Right lobe of liver (tissue), 4 donors: ENCODE measurements around the gene CDH1.

Experiments used
- POLR2A ChIP-seq: fragments of 450-650 bp; IDR thresholded peaks from one replicate; pipeline ENCODE4 v1.6.1; 2017; ENCODE audit warnings: antibody characterized with exemption, mild to moderate bottlenecking
- TF ChIP-seq, protein P1 (sequence below), 4 donors: fragments of 200-600 bp in 3 of 4; fragments of 450-650 bp in 1 of 4; IDR thresholded peaks; one replicate each; pipeline versions ENCODE4 v1.5.1 to v1.8.0; 2016 to 2022; ENCODE audit warnings: antibody characterized with exemption in 4 of 4, mild to moderate bottlenecking in 2 of 4
- donor health status: DM: no; HTN: no; CAD: no.
- donor health status: DM: no; HTN: no; CAD: no.
- donor health status: DM: no; HTN: yes; CAD: no.

DNA sequence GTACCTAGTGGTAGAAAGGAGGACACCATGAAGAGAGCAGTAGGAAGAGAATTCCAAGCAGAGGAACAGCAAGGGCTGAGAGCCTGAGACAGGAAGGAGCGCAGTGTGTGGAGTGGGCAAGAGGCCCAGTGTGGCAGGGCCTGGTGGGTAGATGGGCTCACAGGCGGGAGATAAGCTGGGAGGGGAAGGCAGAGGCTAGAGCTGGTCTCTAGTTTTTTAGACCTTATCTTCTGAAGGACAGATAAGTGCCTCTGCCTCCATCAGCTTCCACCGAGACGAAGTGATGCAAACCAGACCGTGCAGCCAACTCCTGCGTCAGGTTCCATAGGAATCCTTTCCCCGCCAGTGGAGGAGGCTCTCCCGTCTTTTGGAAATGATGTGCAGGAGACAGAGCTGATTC lies 33.6 kb downstream of the CDH1 start:
- TF ChIP-seq, protein P1, sequence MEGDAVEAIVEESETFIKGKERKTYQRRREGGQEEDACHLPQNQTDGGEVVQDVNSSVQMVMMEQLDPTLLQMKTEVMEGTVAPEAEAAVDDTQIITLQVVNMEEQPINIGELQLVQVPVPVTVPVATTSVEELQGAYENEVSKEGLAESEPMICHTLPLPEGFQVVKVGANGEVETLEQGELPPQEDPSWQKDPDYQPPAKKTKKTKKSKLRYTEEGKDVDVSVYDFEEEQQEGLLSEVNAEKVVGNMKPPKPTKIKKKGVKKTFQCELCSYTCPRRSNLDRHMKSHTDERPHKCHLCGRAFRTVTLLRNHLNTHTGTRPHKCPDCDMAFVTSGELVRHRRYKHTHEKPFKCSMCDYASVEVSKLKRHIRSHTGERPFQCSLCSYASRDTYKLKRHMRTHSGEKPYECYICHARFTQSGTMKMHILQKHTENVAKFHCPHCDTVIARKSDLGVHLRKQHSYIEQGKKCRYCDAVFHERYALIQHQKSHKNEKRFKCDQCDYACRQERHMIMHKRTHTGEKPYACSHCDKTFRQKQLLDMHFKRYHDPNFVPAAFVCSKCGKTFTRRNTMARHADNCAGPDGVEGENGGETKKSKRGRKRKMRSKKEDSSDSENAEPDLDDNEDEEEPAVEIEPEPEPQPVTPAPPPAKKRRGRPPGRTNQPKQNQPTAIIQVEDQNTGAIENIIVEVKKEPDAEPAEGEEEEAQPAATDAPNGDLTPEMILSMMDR (IDR thresholded peaks at IDR 0.05) = no peak
- TF ChIP-seq POLR2A = no peak
